Stimulated activated effector memory CD8-positive, alpha-beta T cell treated with anti-CD3 and anti-CD28 coated beads, Interleukin-12 subunit alpha, Interleukin-12 subunit beta, amount 100 ng/mL, for 72 hours (primary cell): Measurements from ENCODE around the gene ZMYND8.
A peak's percentile ranks its signal among the peaks of the same experiment; 100 is the strongest.
"Not testable (repeated sequence)": the region's sequence is repeated elsewhere in the genome, so short reads cannot be mapped to it uniquely, and the experiment has no call there.

Experiments used
- ATAC-seq: fragments of 150-1000 bp; cut with Tn5 transposase; 2 replicates; pipeline ENCODE4 v1.10.0; 2021
- DNase-seq, 2 donors: peaks; one replicate each; pipeline ENCODE4 v3.0.0; 2021 to 2022; ENCODE audit warnings: low spot score in 2 of 2
- H3K27ac Mint-ChIP-seq: one replicate; pipeline ENCODE4 v1.8.0; 2022; ENCODE audit warnings: mild to moderate bottlenecking, mixed read lengths
- H3K36me3 Mint-ChIP-seq: one replicate; pipeline ENCODE4 v1.8.0; 2022; ENCODE audit warnings: mild to moderate bottlenecking, mixed read lengths
- H3K4me1 Mint-ChIP-seq: one replicate; pipeline ENCODE4 v1.8.0; 2022; ENCODE audit warnings: mixed read lengths
- H3K4me3 Mint-ChIP-seq: one replicate; pipeline ENCODE4 v1.8.0; 2022; ENCODE audit warnings: mild to moderate bottlenecking, mixed read lengths
- H3K9me3 Mint-ChIP-seq: one replicate; pipeline ENCODE4 v1.8.0; 2022; ENCODE audit warnings: mixed read lengths

ZMYND8 gene

GRCh38 chr20:47356526-47357295 is at the start of gene ZMYND8:
Gene ZMYND8 (minus strand): TSS chr20:47356699. CDS start chr20:47356670, 29 bp downstream.
- peak; percentile 100 for DNase-seq
- peaks cover 32% of the 10 kb centered on the region for H3K36me3 Mint-ChIP-seq
- peak; percentile 90 for ATAC-seq
- H3K27ac Mint-ChIP-seq: peak within 1 kb of the TSS; percentile 99
- H3K4me1 Mint-ChIP-seq: peaks cover 62% of the 10 kb centered on the region
- H3K9me3 Mint-ChIP-seq: no peaks in the 10 kb centered on the region
- H3K4me3 Mint-ChIP-seq: no peak within 1 kb of the TSS

GRCh38 chr20:47405775-47406325 is 49.4 kb upstream of the ZMYND8 start:
- DNase-seq (no peak), ATAC-seq (no peak)
- Mint-ChIP-seq H3K36me3 (no peaks in the 10 kb centered on the region), H3K27ac (no peak overlapping the region), H3K4me1 (no peaks in the 10 kb centered on the region), H3K9me3 (no peaks in the 10 kb centered on the region), H3K4me3 (no peak overlapping the region)

GRCh38 chr20:47400685-47401084 is 44.2 kb upstream of the ZMYND8 start:
- no peak overlapping the region for H3K4me3 Mint-ChIP-seq
- H3K4me1 Mint-ChIP-seq: peaks cover 6% of the 10 kb centered on the region
- no peaks in the 10 kb centered on the region for H3K9me3 Mint-ChIP-seq
- no peaks in the 10 kb centered on the region for H3K36me3 Mint-ChIP-seq
- ATAC-seq (no peak), DNase-seq (no peak)
- H3K27ac Mint-ChIP-seq: no peak overlapping the region

- peaks cover 8% of the 10 kb centered on the region for H3K4me1 Mint-ChIP-seq
- no peak overlapping the region for H3K27ac Mint-ChIP-seq
- no peaks in the 10 kb centered on the region for H3K9me3 Mint-ChIP-seq
- DNase-seq (no peak), ATAC-seq (no peak)
- no peaks in the 10 kb centered on the region for H3K36me3 Mint-ChIP-seq
- H3K4me3 Mint-ChIP-seq: no peak overlapping the region
These were observed 41.3 kb upstream of the ZMYND8 start for GRCh38 chr20:47397652-47398301.

- H3K27ac Mint-ChIP-seq: no peak overlapping the region
- H3K36me3 Mint-ChIP-seq: no peaks in the 10 kb centered on the region
- DNase-seq (no peak), ATAC-seq (no peak)
- H3K9me3 Mint-ChIP-seq: no peaks in the 10 kb centered on the region
- H3K4me3 Mint-ChIP-seq: no peak overlapping the region
- H3K4me1 Mint-ChIP-seq: peaks cover 17% of the 10 kb centered on the region
These were observed 40.4 kb upstream of the ZMYND8 start for GRCh38 chr20:47396762-47397476.

- not testable (repeated sequence) for H3K9me3 Mint-ChIP-seq, H3K36me3 Mint-ChIP-seq, H3K4me3 Mint-ChIP-seq, ATAC-seq, H3K27ac Mint-ChIP-seq, DNase-seq
- H3K4me1 Mint-ChIP-seq: peaks cover 28% of the 10 kb centered on the region
These were observed 37.5 kb upstream of the ZMYND8 start for GRCh38 chr20:47393796-47394514.

- H3K4me3 Mint-ChIP-seq: peak overlapping the region; percentile 27
- H3K9me3 Mint-ChIP-seq: peaks cover 3% of the 10 kb centered on the region
- ATAC-seq (peak; percentile 58), DNase-seq (no peak)
- peak overlapping the region; percentile 76 for H3K27ac Mint-ChIP-seq
- H3K36me3 Mint-ChIP-seq: no peaks in the 10 kb centered on the region
- H3K4me1 Mint-ChIP-seq: peaks cover 23% of the 10 kb centered on the region
These were observed 36.2 kb upstream of the ZMYND8 start for GRCh38 chr20:47392721-47393073.

- peaks cover 3% of the 10 kb centered on the region for H3K9me3 Mint-ChIP-seq
- H3K4me3 Mint-ChIP-seq: peak overlapping the region; percentile 27
- H3K4me1 Mint-ChIP-seq: peaks cover 23% of the 10 kb centered on the region
- no peaks in the 10 kb centered on the region for H3K36me3 Mint-ChIP-seq
- DNase-seq: no peak
- peak overlapping the region; percentile 76 for H3K27ac Mint-ChIP-seq
- ATAC-seq: peak; percentile 84
These were observed 35.7 kb upstream of the ZMYND8 start for GRCh38 chr20:47392015-47392720.

- H3K4me3 Mint-ChIP-seq: no peak overlapping the region
- ATAC-seq: no peak
These were observed 34.9 kb upstream of the ZMYND8 start for GRCh38 chr20:47391276-47392010.

GRCh38 chr20:47389867-47390347 is 33.4 kb upstream of the ZMYND8 start:
- H3K4me1 Mint-ChIP-seq: peaks cover 24% of the 10 kb centered on the region

More at GRCh38 chr20:47391276-47392010, 34.9 kb upstream of the ZMYND8 start:
- H3K27ac Mint-ChIP-seq: peak overlapping the region; percentile 76
- peaks cover 23% of the 10 kb centered on the region for H3K4me1 Mint-ChIP-seq
- no peaks in the 10 kb centered on the region for H3K36me3 Mint-ChIP-seq
- DNase-seq: no peak
- H3K9me3 Mint-ChIP-seq: peaks cover 3% of the 10 kb centered on the region

GRCh38 chr20:47385968-47386367 is 29.5 kb upstream of the ZMYND8 start:
- ATAC-seq, H3K9me3 Mint-ChIP-seq, H3K4me3 Mint-ChIP-seq, DNase-seq, H3K27ac Mint-ChIP-seq, H3K36me3 Mint-ChIP-seq: not testable (repeated sequence)
- peaks cover 18% of the 10 kb centered on the region for H3K4me1 Mint-ChIP-seq

More at GRCh38 chr20:47389867-47390347, 33.4 kb upstream of the ZMYND8 start:
- no peak overlapping the region for H3K4me3 Mint-ChIP-seq
- ATAC-seq (peak; percentile 37), DNase-seq (no peak)
- H3K9me3 Mint-ChIP-seq: peaks cover 3% of the 10 kb centered on the region
- peak overlapping the region; percentile 44 for H3K27ac Mint-ChIP-seq
- no peaks in the 10 kb centered on the region for H3K36me3 Mint-ChIP-seq

- Mint-ChIP-seq H3K27ac (peak overlapping the region; percentile 40), H3K9me3 (no peaks in the 10 kb centered on the region), H3K4me3 (no peak overlapping the region), H3K4me1 (peaks cover 19% of the 10 kb centered on the region), H3K36me3 (peaks cover 6% of the 10 kb centered on the region)
- peak; percentile 75 for ATAC-seq
- DNase-seq: no peak
These were observed 26.4 kb upstream of the ZMYND8 start for GRCh38 chr20:47382746-47383415.

- peak overlapping the region; percentile 9 for H3K4me3 Mint-ChIP-seq
These were observed 24.0 kb upstream of the ZMYND8 start for GRCh38 chr20:47380481-47380880.

More at GRCh38 chr20:47380481-47380880, 24.0 kb upstream of the ZMYND8 start:
- ATAC-seq: peak; percentile 83
- Mint-ChIP-seq H3K4me1 (peaks cover 19% of the 10 kb centered on the region), H3K36me3 (peaks cover 6% of the 10 kb centered on the region), H3K9me3 (no peaks in the 10 kb centered on the region), H3K27ac (peak overlapping the region; percentile 77)
- no peak for DNase-seq
